SK-N-SH treated with all-trans-retinoic acid at 6 μM for 48 hours (cell line): ENCODE results near the gene UBE2Q2.
"Not testable (repeated sequence)": the region's sequence is repeated elsewhere in the genome, so short reads cannot be mapped to it uniquely, and the experiment has no call there.

ENCODE experiments used
- ATAC-seq: fragments of 200-7000 bp; cut with Tn5 transposase; 3 replicates; pipeline ENCODE4 v1.9.1; 2020; ENCODE audit warnings: mild to moderate bottlenecking, moderate library complexity
- BACH2 ChIP-seq: fragments of 250-450 bp; sonication (Bioruptor Pico); IDR thresholded peaks from 2 replicates; pipeline ENCODE4 v1.9.0; 2021; ENCODE audit warnings: mild to moderate bottlenecking, borderline replicate concordance
- CSDC2 ChIP-seq: fragments of 250-450 bp; sonication (Bioruptor Pico); IDR thresholded peaks from 2 replicates; pipeline ENCODE4 v1.5.0; 2020; ENCODE audit warnings: mild to moderate bottlenecking, moderate library complexity
- ESRRG ChIP-seq: fragments of 250-450 bp; sonication (Bioruptor Pico); IDR thresholded peaks from 2 replicates; pipeline ENCODE4 v1.6.1; 2021; ENCODE audit warnings: mild to moderate bottlenecking
- GLIS3 ChIP-seq: fragments of 250-450 bp; sonication (Bioruptor Pico); IDR thresholded peaks from 2 replicates; pipeline ENCODE4 v1.5.0; 2020; ENCODE audit warnings: mild to moderate bottlenecking, moderate library complexity
- ISL1 ChIP-seq: fragments of 250-450 bp; sonication (Bioruptor Pico); IDR thresholded peaks from 2 replicates; pipeline ENCODE4 v2.1.2; 2022; ENCODE audit warnings: mild to moderate bottlenecking, moderate library complexity
- PPARA ChIP-seq: fragments of 250-450 bp; sonication (Bioruptor Pico); IDR thresholded peaks from 2 replicates; pipeline ENCODE4 v1.5.0; 2020; ENCODE audit warnings: mild to moderate bottlenecking, borderline replicate concordance
- RARB ChIP-seq: fragments of 250-450 bp; sonication (Bioruptor Pico); IDR thresholded peaks from 2 replicates; pipeline ENCODE4 v1.8.0; 2021; ENCODE audit warnings: mild to moderate bottlenecking, moderate library complexity
- SNAI2 ChIP-seq: fragments of 250-450 bp; sonication (Bioruptor Pico); IDR thresholded peaks from 2 replicates; pipeline ENCODE4 v1.5.0; 2020; ENCODE audit warnings: mild to moderate bottlenecking, moderate library complexity
- TCF4 ChIP-seq: fragments of 250-450 bp; sonication (Bioruptor Pico); IDR thresholded peaks from 2 replicates; pipeline ENCODE4 v1.8.0; 2021; ENCODE audit warnings: mild to moderate bottlenecking, moderate library complexity, borderline replicate concordance
- ZC3H10 ChIP-seq: fragments of 250-450 bp; sonication (Bioruptor Pico); IDR thresholded peaks from 2 replicates; pipeline ENCODE4 v1.5.1; 2021; ENCODE audit warnings: mild to moderate bottlenecking, moderate library complexity
- ZFP3 ChIP-seq: fragments of 250-450 bp; sonication (Bioruptor Pico); IDR thresholded peaks from 2 replicates; pipeline ENCODE4 v1.5.0; 2020; ENCODE audit warnings: mild to moderate bottlenecking, moderate library complexity
- ZFP30 ChIP-seq: fragments of 450-650 bp; formaldehyde crosslinking; IDR thresholded peaks from 2 replicates; pipeline ENCODE4 v1.5.0; 2022; ENCODE audit warnings: mild to moderate bottlenecking, moderate library complexity
- ZNF565 ChIP-seq: fragments of 450-650 bp; formaldehyde crosslinking; conservative IDR thresholded peaks from 2 replicates; pipeline ENCODE4 v1.5.0; 2020; ENCODE audit warnings: low read depth, mild to moderate bottlenecking, moderate library complexity
- ZNF70 ChIP-seq: fragments of 450-650 bp; formaldehyde crosslinking; IDR thresholded peaks from 2 replicates; pipeline ENCODE4 v1.5.0; 2020; ENCODE audit warnings: mild to moderate bottlenecking, moderate library complexity
- ZNF8 ChIP-seq: fragments of 450-650 bp; formaldehyde crosslinking; IDR thresholded peaks from 2 replicates; pipeline ENCODE4 v1.5.0; 2020; ENCODE audit warnings: mild to moderate bottlenecking, moderate library complexity
- TF ChIP-seq, protein P1 (sequence below): fragments of 250-450 bp; sonication (Bioruptor Pico); IDR thresholded peaks from 2 replicates; pipeline ENCODE4 v1.8.0; 2020; ENCODE audit warnings: mild to moderate bottlenecking, moderate library complexity, borderline replicate concordance
- TF ChIP-seq, protein P2 (sequence below): fragments of 250-450 bp; sonication (Bioruptor Pico); IDR thresholded peaks from 2 replicates; pipeline ENCODE4 v1.5.1; 2021; ENCODE audit warnings: mild to moderate bottlenecking, moderate library complexity
- TF ChIP-seq, protein P3 (sequence below): fragments of 250-450 bp; sonication (Bioruptor Pico); IDR thresholded peaks from 2 replicates; pipeline ENCODE4 v1.8.0; 2021; ENCODE audit warnings: low read depth, mild to moderate bottlenecking, moderate library complexity, borderline replicate concordance
- TF ChIP-seq, protein P4 (sequence below): fragments of 250-450 bp; sonication (Bioruptor Pico); IDR thresholded peaks from 2 replicates; pipeline ENCODE4 v1.5.0; 2020; ENCODE audit warnings: mild to moderate bottlenecking, moderate library complexity
- TF ChIP-seq, protein P5 (sequence below): fragments of 250-450 bp; sonication (Bioruptor Pico); IDR thresholded peaks from 2 replicates; pipeline ENCODE4 v1.5.1; 2020; ENCODE audit warnings: low read depth, mild to moderate bottlenecking, moderate library complexity

The UBE2Q2 gene

DNA sequence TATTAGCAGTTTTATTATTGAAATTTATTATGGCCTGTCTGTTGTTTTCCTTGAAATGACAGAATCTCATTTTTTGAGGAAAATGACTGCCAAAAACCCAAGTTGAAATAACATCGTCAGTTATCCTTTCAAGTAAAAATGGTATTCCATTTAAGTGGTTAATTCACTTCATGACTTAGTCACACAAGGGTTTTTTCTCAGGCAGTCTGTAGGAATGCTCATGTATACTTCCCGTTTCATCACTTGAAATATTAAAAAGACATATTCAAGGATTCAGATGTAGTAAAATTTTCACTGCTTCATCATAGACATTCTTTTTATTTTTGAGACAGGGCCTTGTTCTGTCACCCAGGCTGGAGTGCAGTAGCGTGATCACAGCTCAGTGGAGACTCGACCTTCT lies 8.3 kb downstream of the UBE2Q2 start:
- ATAC-seq = not testable (repeated sequence)

DNA sequence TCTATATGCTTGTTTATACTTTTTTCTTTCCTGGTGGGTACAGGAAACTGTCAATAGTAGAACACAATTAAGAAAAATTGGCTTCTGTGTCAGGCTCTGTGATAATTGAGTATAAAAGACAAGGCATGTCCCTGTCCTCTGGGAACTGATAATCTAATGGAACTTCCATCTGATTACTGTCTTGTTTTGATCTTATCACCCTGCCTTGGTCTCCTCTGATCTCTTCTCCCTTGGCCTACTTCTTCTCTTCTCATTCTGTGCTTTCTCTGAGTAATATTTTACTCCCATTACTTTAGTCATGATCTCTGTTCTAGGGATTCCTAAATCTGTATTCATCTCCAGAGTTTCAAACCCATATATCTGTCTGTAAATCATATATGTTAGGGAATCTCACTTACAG lies 14.6 kb downstream of the UBE2Q2 start:
- no peak for ATAC-seq
- TF ChIP-seq, protein P1, sequence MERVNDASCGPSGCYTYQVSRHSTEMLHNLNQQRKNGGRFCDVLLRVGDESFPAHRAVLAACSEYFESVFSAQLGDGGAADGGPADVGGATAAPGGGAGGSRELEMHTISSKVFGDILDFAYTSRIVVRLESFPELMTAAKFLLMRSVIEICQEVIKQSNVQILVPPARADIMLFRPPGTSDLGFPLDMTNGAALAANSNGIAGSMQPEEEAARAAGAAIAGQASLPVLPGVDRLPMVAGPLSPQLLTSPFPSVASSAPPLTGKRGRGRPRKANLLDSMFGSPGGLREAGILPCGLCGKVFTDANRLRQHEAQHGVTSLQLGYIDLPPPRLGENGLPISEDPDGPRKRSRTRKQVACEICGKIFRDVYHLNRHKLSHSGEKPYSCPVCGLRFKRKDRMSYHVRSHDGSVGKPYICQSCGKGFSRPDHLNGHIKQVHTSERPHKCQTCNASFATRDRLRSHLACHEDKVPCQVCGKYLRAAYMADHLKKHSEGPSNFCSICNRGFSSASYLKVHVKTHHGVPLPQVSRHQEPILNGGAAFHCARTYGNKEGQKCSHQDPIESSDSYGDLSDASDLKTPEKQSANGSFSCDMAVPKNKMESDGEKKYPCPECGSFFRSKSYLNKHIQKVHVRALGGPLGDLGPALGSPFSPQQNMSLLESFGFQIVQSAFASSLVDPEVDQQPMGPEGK (CRISPR knock-in tag) = no peak
- TF ChIP-seq ZNF8 (CRISPR knock-in tag) = no peak
- no peak for TF ChIP-seq BACH2 (CRISPR knock-in tag)
- TF ChIP-seq, protein P2, sequence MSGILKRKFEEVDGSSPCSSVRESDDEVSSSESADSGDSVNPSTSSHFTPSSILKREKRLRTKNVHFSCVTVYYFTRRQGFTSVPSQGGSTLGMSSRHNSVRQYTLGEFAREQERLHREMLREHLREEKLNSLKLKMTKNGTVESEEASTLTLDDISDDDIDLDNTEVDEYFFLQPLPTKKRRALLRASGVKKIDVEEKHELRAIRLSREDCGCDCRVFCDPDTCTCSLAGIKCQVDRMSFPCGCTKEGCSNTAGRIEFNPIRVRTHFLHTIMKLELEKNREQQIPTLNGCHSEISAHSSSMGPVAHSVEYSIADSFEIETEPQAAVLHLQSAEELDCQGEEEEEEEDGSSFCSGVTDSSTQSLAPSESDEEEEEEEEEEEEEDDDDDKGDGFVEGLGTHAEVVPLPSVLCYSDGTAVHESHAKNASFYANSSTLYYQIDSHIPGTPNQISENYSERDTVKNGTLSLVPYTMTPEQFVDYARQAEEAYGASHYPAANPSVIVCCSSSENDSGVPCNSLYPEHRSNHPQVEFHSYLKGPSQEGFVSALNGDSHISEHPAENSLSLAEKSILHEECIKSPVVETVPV = no peak
- no peak for TF ChIP-seq ESRRG
- TF ChIP-seq ZNF70 (CRISPR knock-in tag) = no peak
- TF ChIP-seq, all 23 proteins: peak for 0

DNA sequence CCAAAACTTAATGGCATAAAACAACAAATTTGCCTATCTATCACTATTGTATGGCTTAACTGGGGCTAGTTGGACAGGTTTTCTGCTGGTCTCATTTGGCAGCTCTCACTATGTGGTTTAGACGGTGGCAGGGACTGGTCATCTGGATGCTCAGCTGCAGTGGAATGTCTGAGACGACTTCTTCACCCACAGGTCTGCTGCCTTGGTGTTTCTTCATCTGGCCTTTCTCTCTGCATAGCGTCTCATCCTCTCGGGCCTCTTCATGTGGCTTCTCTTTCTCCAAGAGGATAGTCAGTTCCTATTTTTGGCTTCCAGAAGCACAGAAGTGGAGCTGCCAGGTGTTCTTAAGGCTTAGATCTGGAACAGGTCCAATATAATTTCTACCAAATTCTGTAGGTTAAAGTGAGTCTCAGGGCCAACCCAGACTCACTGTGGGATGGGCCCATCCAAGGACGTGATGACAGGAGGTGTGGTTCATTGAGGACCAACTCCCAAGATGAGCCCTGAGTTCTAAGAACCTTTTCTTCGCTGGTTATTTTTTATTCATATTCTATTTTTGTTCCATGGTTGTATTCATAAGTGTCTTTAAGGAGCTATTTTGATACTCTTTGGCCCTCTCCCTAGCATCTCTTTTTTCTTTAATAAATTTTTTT lies 18.6 kb downstream of the UBE2Q2 start:
- no peak for ATAC-seq

DNA sequence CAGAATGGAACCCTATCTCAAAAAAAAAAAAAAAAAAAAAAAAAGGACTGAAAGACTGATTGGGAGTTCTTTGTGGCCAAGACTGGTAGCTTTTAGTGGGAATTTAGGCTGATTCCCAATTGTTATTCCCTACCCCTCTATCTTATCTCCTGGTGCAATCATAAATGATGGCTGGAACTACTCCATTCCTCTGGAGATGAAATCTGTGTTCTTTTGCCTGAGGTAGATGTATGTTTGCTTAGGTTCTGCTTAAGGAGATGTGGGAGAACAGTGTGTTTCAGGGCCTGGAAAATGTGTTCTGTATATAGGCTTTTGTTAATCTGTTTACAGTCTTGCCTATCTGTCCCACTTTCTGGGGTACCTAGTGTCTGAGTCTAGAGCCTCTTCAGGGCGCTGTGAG lies 19.5 kb downstream of the UBE2Q2 start:
- TF ChIP-seq ZFP3 = no peak
- TF ChIP-seq PPARA (CRISPR knock-in tag) = no peak
- TF ChIP-seq, protein P2 = no peak
- TF ChIP-seq ZNF8 (CRISPR knock-in tag) = no peak
- no peak for TF ChIP-seq ZNF565 (CRISPR knock-in tag)
- no peak for TF ChIP-seq CSDC2 (CRISPR knock-in tag)
- TF ChIP-seq ZC3H10 (CRISPR knock-in tag) = no peak
- no peak for TF ChIP-seq RARB (CRISPR knock-in tag)
- no peak for ATAC-seq

More for the DNA sequence above, 18.6 kb downstream of the UBE2Q2 start:
- TF ChIP-seq ISL1 (CRISPR knock-in tag) = no peak
- no peak for TF ChIP-seq TCF4
- TF ChIP-seq, protein P3, sequence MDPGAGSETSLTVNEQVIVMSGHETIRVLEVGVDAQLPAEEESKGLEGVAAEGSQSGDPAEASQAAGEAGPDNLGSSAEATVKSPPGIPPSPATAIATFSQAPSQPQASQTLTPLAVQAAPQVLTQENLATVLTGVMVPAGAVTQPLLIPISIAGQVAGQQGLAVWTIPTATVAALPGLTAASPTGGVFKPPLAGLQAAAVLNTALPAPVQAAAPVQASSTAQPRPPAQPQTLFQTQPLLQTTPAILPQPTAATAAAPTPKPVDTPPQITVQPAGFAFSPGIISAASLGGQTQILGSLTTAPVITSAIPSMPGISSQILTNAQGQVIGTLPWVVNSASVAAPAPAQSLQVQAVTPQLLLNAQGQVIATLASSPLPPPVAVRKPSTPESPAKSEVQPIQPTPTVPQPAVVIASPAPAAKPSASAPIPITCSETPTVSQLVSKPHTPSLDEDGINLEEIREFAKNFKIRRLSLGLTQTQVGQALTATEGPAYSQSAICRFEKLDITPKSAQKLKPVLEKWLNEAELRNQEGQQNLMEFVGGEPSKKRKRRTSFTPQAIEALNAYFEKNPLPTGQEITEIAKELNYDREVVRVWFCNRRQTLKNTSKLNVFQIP (CRISPR knock-in tag) = no peak
- no peak for TF ChIP-seq ESRRG
- no peak for TF ChIP-seq CSDC2 (CRISPR knock-in tag)

DNA sequence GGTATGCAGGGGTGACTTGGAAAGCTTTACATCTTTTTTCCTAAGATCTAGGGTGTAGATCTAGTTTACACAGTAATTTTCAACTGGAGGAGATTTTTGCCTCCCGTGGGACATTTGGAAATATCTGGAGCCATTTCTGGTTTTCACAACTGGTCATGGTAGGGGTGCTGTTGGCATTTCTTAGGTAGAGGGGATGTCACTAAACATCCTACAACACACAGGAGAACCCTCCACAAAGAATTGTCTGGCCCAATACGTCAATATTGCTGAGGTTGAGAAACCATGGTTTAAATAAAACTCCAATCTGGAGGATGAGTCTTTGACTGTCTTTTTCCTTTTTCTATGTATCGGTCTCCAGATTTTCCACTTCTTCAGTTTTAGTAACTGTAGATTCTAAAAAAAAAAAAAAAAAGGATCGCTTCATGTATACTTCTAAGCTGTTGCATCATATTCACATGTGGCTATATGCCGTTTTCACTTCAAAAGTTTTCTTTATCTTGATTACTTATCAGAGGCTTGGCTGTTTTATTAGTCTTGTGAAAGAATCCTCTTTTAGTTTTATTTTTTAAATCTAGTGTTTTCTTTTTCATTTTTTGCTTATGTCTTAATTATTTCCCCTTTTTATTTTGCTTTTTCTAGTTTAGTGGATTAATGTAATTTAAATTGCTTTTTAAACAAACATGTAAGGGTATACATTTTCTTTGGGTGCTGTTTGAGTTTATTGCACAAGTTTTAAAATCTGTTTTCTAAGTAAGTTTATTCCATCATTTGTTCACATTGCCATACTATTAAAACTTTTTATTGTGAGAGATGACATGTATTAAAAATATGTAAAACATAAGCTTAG lies 21.2 kb downstream of the UBE2Q2 start:
- no peak for ATAC-seq
- no peak for TF ChIP-seq ZFP30 (CRISPR knock-in tag)

DNA sequence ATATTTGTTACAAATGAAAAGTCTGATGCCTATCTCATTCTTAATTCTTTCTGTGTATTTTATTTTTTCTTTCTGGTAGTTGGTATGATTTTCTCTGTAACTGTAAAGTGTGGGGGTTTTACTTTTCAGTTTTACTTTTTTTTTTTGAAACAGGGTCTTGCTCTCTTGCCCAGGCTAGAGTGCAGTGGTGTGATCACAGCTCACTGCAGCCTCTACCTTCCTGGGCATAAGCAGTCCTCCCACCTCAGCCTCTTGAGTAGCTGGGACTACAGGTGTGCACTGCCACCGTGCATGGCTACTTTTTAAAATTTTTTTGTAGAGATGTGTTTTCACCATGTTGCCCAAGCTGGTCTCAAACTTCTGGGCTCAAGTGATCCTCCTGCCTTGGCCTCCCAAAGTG lies 22.8 kb downstream of the UBE2Q2 start:
- not testable (repeated sequence) for ATAC-seq

DNA sequence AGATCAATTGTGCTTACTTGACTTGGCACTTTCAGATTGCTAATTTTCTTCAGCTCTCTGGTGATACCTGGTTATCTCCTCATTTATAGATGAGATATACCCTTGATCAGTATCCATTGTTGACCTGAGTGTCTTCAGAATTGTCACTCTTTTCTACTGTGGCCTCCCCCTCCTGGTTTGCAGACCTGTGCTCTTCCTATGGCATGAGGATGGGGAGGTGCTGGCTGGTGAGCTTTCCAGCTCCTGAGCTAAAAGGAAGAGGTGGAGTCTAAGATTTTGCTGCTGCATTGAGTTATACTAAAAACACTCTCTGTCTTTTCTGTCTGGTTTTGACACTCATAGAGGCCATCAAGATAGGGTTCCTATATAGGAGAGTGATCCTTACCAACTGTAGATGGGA lies 23.7 kb downstream of the UBE2Q2 start:
- no peak for ATAC-seq
- TF ChIP-seq ZNF70 (CRISPR knock-in tag) (no peak), ZFP30 (CRISPR knock-in tag) (no peak), ZC3H10 (CRISPR knock-in tag) (no peak), RARB (CRISPR knock-in tag) (no peak), ZNF8 (CRISPR knock-in tag) (no peak), SNAI2 (CRISPR knock-in tag) (no peak), ZNF565 (CRISPR knock-in tag) (no peak), GLIS3 (CRISPR knock-in tag) (no peak), ESRRG (no peak)
- TF ChIP-seq, protein P4, sequence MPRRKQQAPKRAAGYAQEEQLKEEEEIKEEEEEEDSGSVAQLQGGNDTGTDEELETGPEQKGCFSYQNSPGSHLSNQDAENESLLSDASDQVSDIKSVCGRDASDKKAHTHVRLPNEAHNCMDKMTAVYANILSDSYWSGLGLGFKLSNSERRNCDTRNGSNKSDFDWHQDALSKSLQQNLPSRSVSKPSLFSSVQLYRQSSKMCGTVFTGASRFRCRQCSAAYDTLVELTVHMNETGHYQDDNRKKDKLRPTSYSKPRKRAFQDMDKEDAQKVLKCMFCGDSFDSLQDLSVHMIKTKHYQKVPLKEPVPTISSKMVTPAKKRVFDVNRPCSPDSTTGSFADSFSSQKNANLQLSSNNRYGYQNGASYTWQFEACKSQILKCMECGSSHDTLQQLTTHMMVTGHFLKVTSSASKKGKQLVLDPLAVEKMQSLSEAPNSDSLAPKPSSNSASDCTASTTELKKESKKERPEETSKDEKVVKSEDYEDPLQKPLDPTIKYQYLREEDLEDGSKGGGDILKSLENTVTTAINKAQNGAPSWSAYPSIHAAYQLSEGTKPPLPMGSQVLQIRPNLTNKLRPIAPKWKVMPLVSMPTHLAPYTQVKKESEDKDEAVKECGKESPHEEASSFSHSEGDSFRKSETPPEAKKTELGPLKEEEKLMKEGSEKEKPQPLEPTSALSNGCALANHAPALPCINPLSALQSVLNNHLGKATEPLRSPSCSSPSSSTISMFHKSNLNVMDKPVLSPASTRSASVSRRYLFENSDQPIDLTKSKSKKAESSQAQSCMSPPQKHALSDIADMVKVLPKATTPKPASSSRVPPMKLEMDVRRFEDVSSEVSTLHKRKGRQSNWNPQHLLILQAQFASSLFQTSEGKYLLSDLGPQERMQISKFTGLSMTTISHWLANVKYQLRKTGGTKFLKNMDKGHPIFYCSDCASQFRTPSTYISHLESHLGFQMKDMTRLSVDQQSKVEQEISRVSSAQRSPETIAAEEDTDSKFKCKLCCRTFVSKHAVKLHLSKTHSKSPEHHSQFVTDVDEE (CRISPR knock-in tag) = no peak
- TF ChIP-seq, protein P5, sequence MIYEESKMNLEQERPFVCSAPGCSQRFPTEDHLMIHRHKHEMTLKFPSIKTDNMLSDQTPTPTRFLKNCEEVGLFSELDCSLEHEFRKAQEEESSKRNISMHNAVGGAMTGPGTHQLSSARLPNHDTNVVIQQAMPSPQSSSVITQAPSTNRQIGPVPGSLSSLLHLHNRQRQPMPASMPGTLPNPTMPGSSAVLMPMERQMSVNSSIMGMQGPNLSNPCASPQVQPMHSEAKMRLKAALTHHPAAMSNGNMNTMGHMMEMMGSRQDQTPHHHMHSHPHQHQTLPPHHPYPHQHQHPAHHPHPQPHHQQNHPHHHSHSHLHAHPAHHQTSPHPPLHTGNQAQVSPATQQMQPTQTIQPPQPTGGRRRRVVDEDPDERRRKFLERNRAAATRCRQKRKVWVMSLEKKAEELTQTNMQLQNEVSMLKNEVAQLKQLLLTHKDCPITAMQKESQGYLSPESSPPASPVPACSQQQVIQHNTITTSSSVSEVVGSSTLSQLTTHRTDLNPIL (CRISPR knock-in tag) = no peak
